Natural killer cell (primary cell): ENCODE data around the gene BTBD10. TPM values are rescaled to one million over a fixed set of nuclear protein-coding genes. Genes with fewer than 3 reads are reported as not detected.
"Not testable (repeated sequence)": the region's sequence is repeated elsewhere in the genome, so short reads cannot be mapped to it uniquely, and the experiment has no call there.

ENCODE experiments used
- ATAC-seq, 3 donors: fragments of 150-1000 bp in 2 of 3; fragments of 200-7000 bp in 1 of 3; cut with Tn5 transposase; 1 replicate in 1 of 3; 2 replicates in 2 of 3; pipeline ENCODE4 v1.10.0; 2021; ENCODE audit warnings: mild to moderate bottlenecking in 2 of 3, moderate library complexity in 2 of 3
- DNase-seq, 2 donors: peaks; one replicate each; pipeline versions ENCODE4 v3.0.0 to v3.0.0-alpha.2; 2013 to 2021; ENCODE audit warnings: mixed read lengths in 1 of 2
- H3K27ac ChIP-seq: one replicate; pipeline ENCODE4 v1.5.1; 2013; ENCODE audit warnings: mild to moderate bottlenecking, low read length
- H3K27me3 ChIP-seq: one replicate; pipeline ENCODE4 v1.6.1; 2013; ENCODE audit warnings: low read length; ENCODE audit not compliant: control insufficient read depth, insufficient read depth
- H3K36me3 ChIP-seq: one replicate; pipeline ENCODE4 v1.6.1; 2013; ENCODE audit warnings: low read length; ENCODE audit not compliant: control insufficient read depth, insufficient read depth
- H3K4me1 ChIP-seq: one replicate; pipeline ENCODE4 v1.6.1; 2013; ENCODE audit warnings: low read length; ENCODE audit not compliant: control insufficient read depth, insufficient read depth
- H3K4me3 ChIP-seq: one replicate; pipeline ENCODE4 v1.5.1; 2013; ENCODE audit warnings: low read length
- H3K9me3 ChIP-seq: one replicate; pipeline ENCODE4 v1.6.1; 2013; ENCODE audit warnings: low read length; ENCODE audit not compliant: control insufficient read depth, insufficient read depth
- H3K27ac Mint-ChIP-seq, 2 donors: one replicate each; pipeline ENCODE4 v1.8.0; 2022; ENCODE audit warnings: mild to moderate bottlenecking in 2 of 2, mixed read lengths in 2 of 2, moderate library complexity in 1 of 2
- H3K27me3 Mint-ChIP-seq, 2 donors: one replicate each; pipeline ENCODE4 v1.8.0; 2022; ENCODE audit warnings: low read depth in 2 of 2, mixed read lengths in 2 of 2
- H3K36me3 Mint-ChIP-seq: one replicate; pipeline ENCODE4 v1.8.0; 2022; ENCODE audit warnings: mixed read lengths
- H3K4me1 Mint-ChIP-seq, 2 donors: one replicate each; pipeline ENCODE4 v1.8.0; 2022; ENCODE audit warnings: mixed read lengths in 2 of 2
- H3K4me3 Mint-ChIP-seq: one replicate; pipeline ENCODE4 v1.8.0; 2022; ENCODE audit warnings: mild to moderate bottlenecking, moderate library complexity, mixed read lengths
- H3K9me3 Mint-ChIP-seq, 2 donors: one replicate each; pipeline ENCODE4 v1.8.0; 2022; ENCODE audit warnings: mixed read lengths in 2 of 2
- WGBS: methylation state at CpG from one replicate; pipeline ENCODE4 v1.1.7; 2013; ENCODE audit warnings: missing lambda C conversion rate; ENCODE audit not compliant: insufficient coverage; 5-methylcytosine and 5-hydroxymethylcytosine counted together
- intact Hi-C: fragments of 100-400 bp; cut with micrococcal nuclease; formaldehyde crosslinking; loops from one replicate; pipeline ENCODE4 v1.14.2; 2022
- total RNA-seq, 4 donors: library from RNA; stranded (reverse); fragments of 120-200 nt in 1 of 4; gene quantifications; one replicate each; pipeline versions ENCODE4 v1.2.3 to v1.2.4, GENCODE V29; 2013 to 2022
- TF ChIP-seq, protein P1 (sequence below): fragments of 200-600 bp; IDR thresholded peaks from one replicate; pipeline ENCODE4 v1.8.0; 2022; ENCODE audit warnings: antibody characterized with exemption

The BTBD10 gene
- total RNA-seq, 3 donors from 2014 or later (not counting 1 experiment from before 2014, with no cell fraction given): 18.0 to 26.9 (median 23.2) TPM

DNA sequence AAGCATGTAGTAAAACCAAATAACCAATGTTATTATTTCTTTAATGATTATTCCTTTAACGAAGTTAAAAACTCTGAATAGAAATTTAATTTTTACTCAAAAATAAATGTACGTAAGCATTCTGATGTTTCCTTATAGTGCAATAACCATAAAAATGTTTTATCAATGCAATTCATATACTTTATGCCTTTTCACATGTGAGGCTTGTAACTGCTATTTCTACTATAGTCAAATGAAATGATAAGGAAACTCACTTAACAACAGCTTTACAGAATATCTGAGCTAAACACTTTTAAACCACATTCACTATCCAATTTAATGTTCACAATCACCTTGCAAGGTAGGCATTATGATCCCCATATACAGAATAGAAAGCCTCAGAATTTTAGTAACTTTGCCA, 17.4 kb downstream of the BTBD10 start:
- Histone ChIP-seq H3K4me3 (no peak overlapping the region), H3K36me3 (no peaks in the 10 kb centered on the region), H3K27me3 (no peaks in the 10 kb centered on the region), H3K4me1 (no peaks in the 10 kb centered on the region), H3K27ac (no peak overlapping the region), H3K9me3 (no peaks in the 10 kb centered on the region)
- WGBS: no CpG with 5 or more reads among the region's 2 CpGs
- TF ChIP-seq, protein P1, sequence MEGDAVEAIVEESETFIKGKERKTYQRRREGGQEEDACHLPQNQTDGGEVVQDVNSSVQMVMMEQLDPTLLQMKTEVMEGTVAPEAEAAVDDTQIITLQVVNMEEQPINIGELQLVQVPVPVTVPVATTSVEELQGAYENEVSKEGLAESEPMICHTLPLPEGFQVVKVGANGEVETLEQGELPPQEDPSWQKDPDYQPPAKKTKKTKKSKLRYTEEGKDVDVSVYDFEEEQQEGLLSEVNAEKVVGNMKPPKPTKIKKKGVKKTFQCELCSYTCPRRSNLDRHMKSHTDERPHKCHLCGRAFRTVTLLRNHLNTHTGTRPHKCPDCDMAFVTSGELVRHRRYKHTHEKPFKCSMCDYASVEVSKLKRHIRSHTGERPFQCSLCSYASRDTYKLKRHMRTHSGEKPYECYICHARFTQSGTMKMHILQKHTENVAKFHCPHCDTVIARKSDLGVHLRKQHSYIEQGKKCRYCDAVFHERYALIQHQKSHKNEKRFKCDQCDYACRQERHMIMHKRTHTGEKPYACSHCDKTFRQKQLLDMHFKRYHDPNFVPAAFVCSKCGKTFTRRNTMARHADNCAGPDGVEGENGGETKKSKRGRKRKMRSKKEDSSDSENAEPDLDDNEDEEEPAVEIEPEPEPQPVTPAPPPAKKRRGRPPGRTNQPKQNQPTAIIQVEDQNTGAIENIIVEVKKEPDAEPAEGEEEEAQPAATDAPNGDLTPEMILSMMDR: no peak
- Mint-ChIP-seq H3K9me3 (no peaks in the 10 kb centered on the region), H3K4me3 (no peak overlapping the region), H3K4me1 (peaks cover 38 to 44% of the 10 kb centered on the region in 2 donors), H3K36me3 (no peaks in the 10 kb centered on the region), H3K27ac (no peak overlapping the region), H3K27me3 (no peaks in the 10 kb centered on the region)
- no peak for DNase-seq
- ATAC-seq: no peak
- intact Hi-C loops: no loop called here

DNA sequence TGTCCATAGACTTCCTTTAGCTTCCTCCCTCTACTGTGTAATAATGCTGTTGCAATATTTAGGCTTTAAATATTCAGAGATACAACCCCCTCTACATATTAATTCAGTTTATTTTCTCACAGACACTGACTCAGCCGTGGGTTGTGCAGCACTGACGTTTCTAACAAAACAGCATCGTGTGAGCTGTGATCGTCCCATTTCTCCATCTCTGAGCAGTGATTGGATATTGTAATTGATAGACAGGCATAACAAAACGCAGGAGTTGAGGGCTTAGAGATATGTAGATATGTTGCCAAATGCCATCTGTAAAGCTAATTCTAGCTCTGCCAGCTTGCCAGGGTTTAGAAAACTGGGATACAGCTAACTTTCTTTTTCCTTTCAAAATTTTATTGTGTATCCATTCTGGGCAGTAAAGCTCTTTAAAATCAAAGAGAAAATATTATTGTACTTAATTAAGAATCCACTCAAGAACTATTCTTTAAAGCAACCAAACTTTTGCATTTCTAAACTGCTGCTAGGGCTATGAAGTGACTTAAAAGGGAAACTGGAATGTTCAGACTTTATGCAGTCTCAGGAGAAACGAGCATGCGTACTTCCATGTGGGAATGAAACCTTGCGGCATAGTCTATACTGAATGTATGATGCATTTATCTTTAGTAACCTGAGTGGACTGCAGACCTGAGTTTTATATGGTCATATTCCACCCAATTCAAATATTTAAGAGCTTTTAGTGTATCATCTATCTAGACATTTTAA, 22.7 kb downstream of the BTBD10 start:
- Mint-ChIP-seq H3K4me3 (no peak overlapping the region), H3K27ac (no peak overlapping the region), H3K27me3 (no peaks in the 10 kb centered on the region), H3K9me3 (no peaks in the 10 kb centered on the region), H3K4me1 (peaks cover 33 to 44% of the 10 kb centered on the region in 2 donors), H3K36me3 (peaks cover 7% of the 10 kb centered on the region)
- H3K36me3 ChIP-seq: no peaks in the 10 kb centered on the region
- H3K27ac ChIP-seq: no peak overlapping the region
- DNase-seq (no peak), ATAC-seq (peak in 1 of 3 donors; percentile 21)
- intact Hi-C loops: no loop called here
- 88% methylated on average over 7 of the region's 8 CpGs for WGBS
- no peaks in the 10 kb centered on the region for H3K27me3 ChIP-seq
- no peaks in the 10 kb centered on the region for H3K9me3 ChIP-seq
- H3K4me1 ChIP-seq: no peaks in the 10 kb centered on the region
- TF ChIP-seq, protein P1: no peak
- no peak overlapping the region for H3K4me3 ChIP-seq

DNA sequence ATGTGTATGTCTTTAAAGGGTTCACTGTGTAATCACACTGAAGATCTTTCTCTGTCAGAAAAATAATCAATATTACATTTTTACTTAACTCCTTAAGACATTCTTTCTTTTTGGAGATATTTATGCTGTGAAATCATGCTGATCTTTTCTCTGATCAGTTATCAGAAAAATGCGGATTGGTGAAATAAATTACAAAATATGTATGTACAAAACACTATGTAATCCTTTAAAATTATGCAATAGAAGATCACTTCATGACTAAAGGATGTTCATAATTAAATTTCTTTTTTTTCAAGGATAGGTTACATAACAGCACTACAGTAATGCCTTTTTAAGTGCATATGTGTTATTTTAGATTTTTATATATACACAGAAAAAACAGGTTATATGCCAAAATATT, 24.7 kb downstream of the BTBD10 start:
- TF ChIP-seq, protein P1: no peak
- H3K27ac ChIP-seq: no peak overlapping the region
- peaks cover 47 to 54% of the 10 kb centered on the region in 2 donors for H3K4me1 Mint-ChIP-seq
- H3K36me3 Mint-ChIP-seq: peaks cover 7% of the 10 kb centered on the region
- DNase-seq (no peak), ATAC-seq (no peak)
- H3K4me3 Mint-ChIP-seq: no peak overlapping the region
- H3K36me3 ChIP-seq: no peaks in the 10 kb centered on the region
- H3K27me3 Mint-ChIP-seq: no peaks in the 10 kb centered on the region
- H3K9me3 ChIP-seq: no peaks in the 10 kb centered on the region
- H3K9me3 Mint-ChIP-seq: no peaks in the 10 kb centered on the region
- no peaks in the 10 kb centered on the region for H3K27me3 ChIP-seq
- no peak overlapping the region for H3K27ac Mint-ChIP-seq
- WGBS: no CpG with 5 or more reads among the region's 1 CpG
- H3K4me3 ChIP-seq: no peak overlapping the region
- intact Hi-C loops: no loop called here
- H3K4me1 ChIP-seq: no peaks in the 10 kb centered on the region

DNA sequence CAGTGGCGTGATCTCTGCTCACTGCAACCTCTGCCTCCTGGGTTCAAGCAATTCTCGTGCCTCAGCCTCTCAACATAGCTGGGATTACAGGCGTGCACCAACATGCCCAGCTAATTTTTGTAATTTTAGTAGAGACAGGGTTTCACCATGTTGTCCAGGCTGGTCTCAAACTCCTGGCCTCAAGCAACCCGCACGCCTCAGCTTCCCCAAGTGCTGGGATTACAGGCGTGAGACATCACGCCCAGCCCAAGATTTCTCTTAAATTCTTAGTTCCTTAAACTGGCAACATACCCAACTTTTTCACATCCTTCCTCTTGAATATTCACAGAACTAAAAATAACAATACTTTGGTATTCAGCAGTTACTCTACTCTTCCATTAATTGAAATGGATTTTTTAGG, 26.2 kb downstream of the BTBD10 start:
- H3K27ac Mint-ChIP-seq, H3K9me3 ChIP-seq, ATAC-seq, H3K4me1 ChIP-seq, H3K27me3 ChIP-seq, H3K27ac ChIP-seq, H3K36me3 ChIP-seq, H3K4me3 Mint-ChIP-seq, H3K36me3 Mint-ChIP-seq, intact Hi-C loops, DNase-seq, H3K27me3 Mint-ChIP-seq, H3K9me3 Mint-ChIP-seq, H3K4me3 ChIP-seq: not testable (repeated sequence)
- 95% methylated on average over 7 of the region's 7 CpGs for WGBS
- peaks cover 49 to 53% of the 10 kb centered on the region in 2 donors for H3K4me1 Mint-ChIP-seq
